H1 (cell line): Measurements from ENCODE around the gene DOCK3. TPM values are rescaled to one million over a fixed set of nuclear protein-coding genes. Genes with fewer than 3 reads are reported as not detected.

Experiments used
- GABPA ChIP-seq: IDR thresholded peaks from 2 replicates; pipeline ENCODE4 v1.6.1; 2011; ENCODE audit warnings: mild to moderate bottlenecking, low read length, moderate library complexity, borderline replicate concordance; ENCODE audit not compliant: insufficient read depth
- polyA plus RNA-seq, 7 experiments: library from polyadenylated mRNA; depleted of rRNA in 3 of 7; stranded (reverse) in 5 of 7; unstranded in 2 of 7; fragments of >200 nt in 5 of 7; fragments of 200-250 nt in 2 of 7; gene quantifications; 1 replicate in 5 of 7; 2 replicates in 1 of 7; 4 replicates in 1 of 7; pipeline versions ENCODE4 v1.2.1 to v1.2.3, GENCODE V29; 2011 to 2013; ENCODE audit warnings: missing spikeins in 2 of 7, mixed read lengths in 2 of 7
- total RNA-seq: library from RNA; stranded (reverse); fragmentation: NEBNext Ultra II Directional; extraction: Animal tissue kit (Norgen Biotek cat#: 25700); gene quantifications from 2 replicates; pipeline ENCODE4 v1.2.1, GENCODE V29; 2021

Gene DOCK3
- total and polyA plus RNA-seq, 2 of the 8 experiments (the other 6 are each of a cell fraction or from before 2014, with no cell fraction given) = 2.7 to 5.0 TPM

GRCh38 chr3:51044982-51045381 is 370.3 kb downstream of the DOCK3 start (continued):
- TF ChIP-seq GABPA = no peak
